ENCODE measurements around the gene HEPN1.
A peak's percentile ranks its signal among the peaks of the same experiment; 100 is the strongest.
"Not testable (repeated sequence)": the region's sequence is repeated elsewhere in the genome, so short reads cannot be mapped to it uniquely, and the experiment has no call there.

Gene HEPN1

DNA sequence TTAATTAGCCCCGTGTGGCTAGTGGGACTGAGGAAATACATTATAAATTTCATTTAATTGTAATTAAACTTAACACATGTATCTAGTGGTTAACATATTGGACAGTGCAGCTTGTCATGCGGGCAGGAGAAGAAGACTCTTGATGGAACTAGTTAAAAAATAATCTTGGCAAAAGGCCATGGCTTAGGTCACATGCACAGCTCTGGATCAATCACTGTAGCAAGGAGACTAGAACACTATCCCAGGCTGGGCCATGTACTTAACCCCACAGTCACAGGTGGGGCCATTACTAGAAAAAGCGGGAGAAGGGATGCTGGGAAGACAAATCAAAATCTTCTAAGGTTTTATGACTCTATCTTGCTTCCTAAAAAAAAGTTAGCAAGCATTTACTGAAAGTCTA, 25.5 kb downstream of the HEPN1 start:
- no peak for DNase-seq

DNA sequence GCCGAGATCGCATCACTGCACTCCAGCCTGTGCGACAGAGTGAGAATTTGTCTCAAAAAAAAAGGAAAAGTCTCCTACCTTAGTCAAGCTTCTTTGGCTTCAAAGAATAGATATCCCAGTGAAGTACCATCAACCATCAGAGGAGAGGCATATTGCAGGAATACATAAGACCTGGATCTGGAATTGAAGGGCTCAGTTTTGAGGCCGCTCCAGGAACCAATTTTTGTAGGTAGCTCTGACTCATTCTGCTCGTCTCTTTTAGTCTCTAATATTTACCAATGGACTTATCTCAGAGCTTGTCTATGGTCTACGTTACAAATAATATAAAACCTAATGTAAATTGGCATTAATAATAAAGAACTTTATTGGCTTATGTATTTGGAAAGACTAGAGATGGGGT, 26.8 kb downstream of the HEPN1 start:
- DNase-seq: no peak

DNA sequence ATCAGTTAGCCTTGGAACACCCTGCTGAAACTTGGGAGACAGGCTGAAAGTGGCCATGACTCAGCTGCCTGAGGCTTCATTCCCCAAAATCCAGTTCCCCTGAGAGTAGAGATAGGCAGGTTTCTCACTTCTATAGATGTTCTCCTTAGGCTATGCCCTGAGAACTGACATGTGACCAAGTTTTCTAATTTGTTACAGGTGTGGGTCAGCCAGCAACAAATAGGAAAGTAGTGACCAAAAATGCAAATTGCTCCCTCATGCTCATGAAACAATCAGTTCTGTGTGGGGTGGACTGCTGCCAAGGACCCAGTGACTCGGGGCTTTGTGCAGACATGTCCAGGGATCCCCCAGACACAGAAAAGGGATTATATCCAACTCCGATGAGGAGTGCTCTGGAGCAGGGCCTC, 27.7 kb downstream of the HEPN1 start:
- DNase-seq: no peak

DNA sequence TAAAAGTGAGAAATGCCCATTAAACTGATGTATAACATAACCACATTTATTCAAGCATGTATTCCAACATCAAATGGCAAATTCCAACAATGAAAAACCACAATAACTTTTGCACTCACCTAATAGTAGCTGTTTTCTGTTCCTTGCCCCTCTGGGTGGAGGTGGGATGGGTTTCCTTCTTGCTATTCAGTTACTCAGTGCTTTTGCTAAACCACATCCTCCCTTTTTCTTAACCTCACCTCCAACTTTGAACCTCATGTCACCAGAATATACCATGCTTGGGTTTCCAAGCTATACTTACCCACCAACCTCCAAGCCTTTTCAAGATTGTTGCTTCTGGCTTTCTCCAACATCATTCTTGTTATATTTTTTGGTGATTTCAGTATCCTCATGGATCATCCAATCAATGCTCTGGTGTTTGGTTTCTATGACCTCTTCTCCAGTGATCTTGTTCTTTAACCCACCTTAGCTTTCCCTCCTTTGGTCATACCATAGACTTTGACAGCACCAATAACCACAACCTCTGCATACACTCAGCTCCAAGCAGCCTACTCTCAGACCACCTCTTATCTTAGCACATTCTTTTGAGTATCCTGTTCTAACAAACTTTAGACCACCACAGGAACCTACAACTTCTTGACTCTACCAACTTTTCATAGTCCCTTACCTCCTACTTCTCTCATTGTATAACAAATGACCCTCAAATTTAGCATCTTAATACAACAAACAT, 31.7 kb downstream of the HEPN1 start:
- DNase-seq: no peak

DNA sequence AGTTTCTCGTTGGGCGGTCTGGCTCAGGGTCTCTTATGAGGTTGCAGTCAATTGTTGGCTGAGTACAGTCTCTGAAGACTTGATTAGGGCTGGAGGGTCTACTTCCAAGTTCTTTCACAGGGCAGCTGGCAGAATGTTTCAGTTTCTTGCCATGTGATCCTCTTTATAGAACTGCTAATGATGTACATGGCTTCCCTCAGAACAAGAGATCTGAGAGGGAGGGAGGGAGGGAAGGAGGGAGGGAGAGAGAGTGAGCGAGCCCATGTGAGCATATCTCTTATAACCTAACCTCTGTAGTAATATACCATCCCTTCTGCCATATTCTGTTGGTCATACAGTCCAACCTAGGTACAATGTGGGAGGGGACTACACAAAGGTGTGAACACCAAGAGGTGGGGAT, 32.3 kb downstream of the HEPN1 start:
- DNase-seq: no peak

GRCh38 chr11:124953753-124954589, 34.9 kb downstream of the HEPN1 start, which contains the start of gene CCDC15:
TSS of gene CCDC15 (plus strand) at chr11:124954202. CDS start at chr11:124954733, 531 bp downstream.
- DNase-seq: peak; percentile 99

- DNase-seq: no peak
Observed at GRCh38 chr11:124954590-124954955, 35.5 kb downstream of the HEPN1 start.

GRCh38 chr11:124955035-124955434, 36.0 kb downstream of the HEPN1 start:
- DNase-seq: no peak

- DNase-seq: no peak
Observed at GRCh38 chr11:124961972-124962609, 43.0 kb downstream of the HEPN1 start.

DNA sequence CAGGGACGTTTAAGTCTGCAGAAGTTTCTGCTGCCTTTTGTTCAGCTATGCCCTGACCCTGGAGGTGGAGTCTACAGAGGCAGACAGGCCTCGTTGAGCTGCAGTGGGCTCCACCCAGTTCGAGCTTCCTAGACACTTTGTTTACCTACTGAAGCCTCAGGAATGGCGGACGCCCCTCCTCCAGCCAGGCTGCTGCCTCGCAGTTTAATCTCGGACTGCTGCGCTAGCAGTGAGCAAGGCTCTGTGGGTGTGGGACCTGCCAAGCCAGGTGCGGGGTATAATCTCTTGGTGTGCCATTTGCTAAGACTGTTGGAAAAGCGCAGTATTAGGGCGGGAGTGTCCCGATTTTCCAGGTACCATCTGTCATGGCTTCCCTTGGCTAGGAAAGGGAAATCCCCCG, 49.1 kb downstream of the HEPN1 start:
- DNase-seq: not testable (repeated sequence)

All from activated effector memory CD4-positive, alpha-beta T cell treated with anti-CD3 and anti-CD28 coated beads, Interleukin-2, amount 50 U/mL, for 16 hours (primary cell).